ENCODE data around the gene PKNOX2.

Gene PKNOX2

GRCh38 chr11:125173027-125173426, 8.5 kb downstream of the PKNOX2 start:
- DNase-seq (ENCODE audit: low read depth in 2 of 2), result no peak

- no peak for DNase-seq (ENCODE audit: low read depth in 2 of 2)
Observed at GRCh38 chr11:125173556-125173955, 9.0 kb downstream of the PKNOX2 start.

GRCh38 chr11:125174057-125174456, 9.5 kb downstream of the PKNOX2 start:
- DNase-seq (ENCODE audit: low read depth in 2 of 2), result no peak

GRCh38 chr11:125174686-125175085, 10.1 kb downstream of the PKNOX2 start:
- DNase-seq (ENCODE audit: low read depth in 2 of 2), result no peak

- no peak for DNase-seq (ENCODE audit: low read depth in 2 of 2)
Observed at GRCh38 chr11:125175166-125175565, 10.6 kb downstream of the PKNOX2 start.

- DNase-seq (ENCODE audit: low read depth in 2 of 2), result no peak
Observed at GRCh38 chr11:125175896-125176575, 11.5 kb downstream of the PKNOX2 start.

GRCh38 chr11:125176866-125177265, 12.3 kb downstream of the PKNOX2 start:
- no peak for DNase-seq (ENCODE audit: low read depth in 2 of 2)

GRCh38 chr11:125177543-125177942, 13.0 kb downstream of the PKNOX2 start:
- DNase-seq (ENCODE audit: low read depth in 2 of 2), result no peak

GRCh38 chr11:125179346-125179745, 14.8 kb downstream of the PKNOX2 start:
- no peak for DNase-seq (ENCODE audit: low read depth in 2 of 2)

- no peak for DNase-seq (ENCODE audit: low read depth in 2 of 2)
Observed at GRCh38 chr11:125179895-125180294, 15.3 kb downstream of the PKNOX2 start.

- DNase-seq (ENCODE audit: low read depth in 2 of 2), result no peak
Observed at GRCh38 chr11:125180413-125181305, 16.1 kb downstream of the PKNOX2 start.

GRCh38 chr11:125182573-125182972, 18.0 kb downstream of the PKNOX2 start:
- DNase-seq (ENCODE audit: low read depth in 2 of 2), result no peak

- no peak for DNase-seq (ENCODE audit: low read depth in 2 of 2)
Observed at GRCh38 chr11:125183641-125184040, 19.1 kb downstream of the PKNOX2 start.

- no peak for DNase-seq (ENCODE audit: low read depth in 2 of 2)
Observed at GRCh38 chr11:125188021-125188420, 23.5 kb downstream of the PKNOX2 start.

- no peak for DNase-seq (ENCODE audit: low read depth in 2 of 2)
Observed at GRCh38 chr11:125190566-125190965, 26.0 kb downstream of the PKNOX2 start.

GRCh38 chr11:125192183-125192582, 27.6 kb downstream of the PKNOX2 start:
- no peak for DNase-seq (ENCODE audit: low read depth in 2 of 2)

- no peak for DNase-seq (ENCODE audit: low read depth in 2 of 2)
Observed at GRCh38 chr11:125192717-125193415, 28.3 kb downstream of the PKNOX2 start.

GRCh38 chr11:125193416-125193726, 28.8 kb downstream of the PKNOX2 start:
- no peak for DNase-seq (ENCODE audit: low read depth in 2 of 2)

- DNase-seq (ENCODE audit: low read depth in 2 of 2), result no peak
Observed at GRCh38 chr11:125193841-125194240, 29.3 kb downstream of the PKNOX2 start.

GRCh38 chr11:125199915-125200314, 35.4 kb downstream of the PKNOX2 start:
- no peak for DNase-seq (ENCODE audit: low read depth in 2 of 2)

GRCh38 chr11:125200441-125200840, 35.9 kb downstream of the PKNOX2 start:
- no peak for DNase-seq (ENCODE audit: low read depth in 2 of 2)

GRCh38 chr11:125201525-125202141, 37.1 kb downstream of the PKNOX2 start:
- no peak for DNase-seq (ENCODE audit: low read depth in 2 of 2)

Measured in stimulated activated CD8-positive, alpha-beta memory T cell treated with anti-CD3 and anti-CD28 coated beads, Interleukin-2, amount 100 ng/mL, for 1 hour (primary cell).